SU-DHL-6 (cell line): ENCODE measurements around the gene CHKA.

Source experiments
- H2AFZ ChIP-seq: fragments of 200-600 bp; sonication (generic); 2 replicates; pipeline ENCODE4 v1.6.1; 2014; ENCODE audit warnings: low read depth, mild to moderate bottlenecking, moderate library complexity, mixed read lengths, antibody characterized with exemption, low read length; ENCODE audit not compliant: severe bottlenecking
- H3F3A ChIP-seq: fragments of 200-600 bp; shearing (Covaris generic); 2 replicates; pipeline ENCODE4 v1.6.0; 2016; ENCODE audit warnings: antibody characterized with exemption, mild to moderate bottlenecking; ENCODE audit not compliant: insufficient read depth
- H3K27ac ChIP-seq: fragments of 200-600 bp; sonication (generic); 2 replicates; pipeline ENCODE4 v1.5.1; 2016; ENCODE audit warnings: low read depth, mild to moderate bottlenecking, low read length, moderate library complexity, mixed read lengths
- H3K27me3 ChIP-seq: fragments of 200-600 bp; sonication (generic), shearing (Covaris generic); 2 replicates; pipeline ENCODE4 v1.6.0; 2014; ENCODE audit warnings: mild to moderate bottlenecking, low read length
- H3K36me3 ChIP-seq: fragments of 200-600 bp; sonication (generic); 2 replicates; pipeline ENCODE4 v1.6.1; 2014; ENCODE audit warnings: mild to moderate bottlenecking, low read length, mixed read lengths
- H3K4me2 ChIP-seq: fragments of 300-600, 200-600 bp; shearing (Covaris generic), sonication (generic); 2 replicates; pipeline ENCODE4 v1.6.0; 2014; ENCODE audit warnings: low read length, low read depth, mild to moderate bottlenecking; ENCODE audit not compliant: poor library complexity, severe bottlenecking
- H3K4me3 ChIP-seq: fragments of 200-600 bp; sonication (generic); 2 replicates; pipeline ENCODE4 v1.5.1; 2014; ENCODE audit warnings: antibody characterized with exemption, low read length, mild to moderate bottlenecking, mixed read lengths; ENCODE audit not compliant: insufficient read depth, poor library complexity, severe bottlenecking
- H3K79me2 ChIP-seq: fragments of 200-600 bp; sonication (generic); 2 replicates; pipeline ENCODE4 v1.6.1; 2014; ENCODE audit warnings: mild to moderate bottlenecking, low read length, moderate library complexity; ENCODE audit not compliant: insufficient read depth
- H3K9ac ChIP-seq: fragments of 200-600 bp; sonication (generic); 2 replicates; pipeline ENCODE4 v1.7.0; 2014; ENCODE audit warnings: mild to moderate bottlenecking, low read length
- H3K9me2 ChIP-seq: fragments of 200-600 bp; sonication (generic); replicated peaks from 2 replicates; pipeline ENCODE4 v1.6.1; 2014; ENCODE audit warnings: low read length; ENCODE audit not compliant: insufficient read depth
- H3K9me3 ChIP-seq: fragments of 200-600 bp; sonication (generic); 2 replicates; pipeline ENCODE4 v1.6.1; 2014; ENCODE audit warnings: low read length, mixed read lengths; ENCODE audit not compliant: insufficient read depth
- H4K20me1 ChIP-seq: fragments of 200-600 bp; sonication (generic); 2 replicates; pipeline ENCODE4 v1.6.1; 2014; ENCODE audit warnings: low read depth, mild to moderate bottlenecking, antibody characterized with exemption, low read length, moderate library complexity, mixed read lengths
- EZH2phosphoT487 ChIP-seq: fragments of 200-600 bp; sonication (generic), shearing (Covaris generic); conservative IDR thresholded peaks from 2 replicates; pipeline ENCODE4 v1.6.1; 2018; ENCODE audit warnings: mild to moderate bottlenecking, antibody characterized with exemption, low read length, moderate library complexity, mixed read lengths
- TF ChIP-seq, protein P1 (sequence below): fragments of 200-600 bp; sonication (generic); IDR thresholded peaks from one replicate; pipeline ENCODE4 v1.5.1; 2017; ENCODE audit warnings: antibody characterized with exemption, mild to moderate bottlenecking, low read length, moderate library complexity; ENCODE audit not compliant: insufficient read depth, poor library complexity, severe bottlenecking

The CHKA gene

DNA sequence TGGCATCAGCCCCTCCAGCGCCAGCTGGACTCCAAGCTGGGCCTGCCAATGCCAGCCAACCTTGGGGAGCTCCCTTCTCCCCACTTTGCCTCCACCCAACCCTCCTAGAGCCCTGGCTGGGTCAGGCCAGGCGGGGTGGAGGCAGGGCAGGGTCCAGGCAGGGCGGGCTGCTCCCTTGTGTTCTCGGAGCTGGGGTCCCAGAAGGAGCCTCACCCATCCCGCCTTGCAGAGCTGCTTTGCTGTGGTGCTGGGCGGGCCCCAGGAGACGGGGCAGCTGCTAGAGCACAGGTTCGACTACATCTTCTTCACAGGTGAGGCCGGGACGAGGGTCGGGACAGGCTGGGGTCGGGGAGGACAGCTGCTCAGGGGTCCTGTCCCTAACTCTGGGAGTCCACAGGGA lies 101.7 kb downstream of the CHKA start:
- no peak for TF ChIP-seq EZH2phosphoT487
- TF ChIP-seq, protein P1, sequence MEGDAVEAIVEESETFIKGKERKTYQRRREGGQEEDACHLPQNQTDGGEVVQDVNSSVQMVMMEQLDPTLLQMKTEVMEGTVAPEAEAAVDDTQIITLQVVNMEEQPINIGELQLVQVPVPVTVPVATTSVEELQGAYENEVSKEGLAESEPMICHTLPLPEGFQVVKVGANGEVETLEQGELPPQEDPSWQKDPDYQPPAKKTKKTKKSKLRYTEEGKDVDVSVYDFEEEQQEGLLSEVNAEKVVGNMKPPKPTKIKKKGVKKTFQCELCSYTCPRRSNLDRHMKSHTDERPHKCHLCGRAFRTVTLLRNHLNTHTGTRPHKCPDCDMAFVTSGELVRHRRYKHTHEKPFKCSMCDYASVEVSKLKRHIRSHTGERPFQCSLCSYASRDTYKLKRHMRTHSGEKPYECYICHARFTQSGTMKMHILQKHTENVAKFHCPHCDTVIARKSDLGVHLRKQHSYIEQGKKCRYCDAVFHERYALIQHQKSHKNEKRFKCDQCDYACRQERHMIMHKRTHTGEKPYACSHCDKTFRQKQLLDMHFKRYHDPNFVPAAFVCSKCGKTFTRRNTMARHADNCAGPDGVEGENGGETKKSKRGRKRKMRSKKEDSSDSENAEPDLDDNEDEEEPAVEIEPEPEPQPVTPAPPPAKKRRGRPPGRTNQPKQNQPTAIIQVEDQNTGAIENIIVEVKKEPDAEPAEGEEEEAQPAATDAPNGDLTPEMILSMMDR = no peak
- Histone ChIP-seq H3K9ac (no peak overlapping the region), H2AFZ (no peak overlapping the region)

DNA sequence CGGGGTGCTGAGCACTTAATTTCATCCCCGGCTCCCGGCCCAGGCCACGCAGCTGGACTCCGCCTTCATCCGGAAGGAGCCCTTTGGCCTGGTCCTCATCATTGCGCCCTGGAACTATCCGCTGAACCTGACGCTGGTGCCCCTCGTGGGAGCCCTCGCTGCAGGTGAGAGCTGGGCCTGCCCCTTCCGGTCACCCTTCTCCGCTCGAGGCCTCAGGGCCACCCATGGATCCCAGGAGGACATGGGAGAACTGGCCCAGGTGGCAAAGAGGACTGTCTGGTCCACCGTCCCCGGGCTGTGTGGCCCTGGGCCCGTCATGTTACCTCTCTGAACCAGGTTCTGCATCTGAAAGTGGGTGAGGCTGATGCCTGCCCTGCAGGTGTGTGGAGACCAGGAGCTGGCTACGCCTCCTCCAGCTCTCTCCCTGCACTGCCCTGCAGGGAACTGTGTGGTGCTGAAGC lies 102.4 kb downstream of the CHKA start:
- Histone ChIP-seq H4K20me1 (no peaks in the 10 kb centered on the region), H3K9ac (no peak overlapping the region), H3K79me2 (no peaks in the 10 kb centered on the region), H2AFZ (no peak overlapping the region), H3K27ac (no peak overlapping the region), H3K27me3 (no peaks in the 10 kb centered on the region), H3F3A (no peaks in the 10 kb centered on the region), H3K9me3 (no peaks in the 10 kb centered on the region), H3K9me2 (no peaks in the 10 kb centered on the region), H3K36me3 (no peaks in the 10 kb centered on the region), H3K4me2 (no peak overlapping the region), H3K4me3 (no peak overlapping the region)
- TF ChIP-seq EZH2phosphoT487 = no peak
- TF ChIP-seq, protein P1 = no peak

More for the DNA sequence above, 101.7 kb downstream of the CHKA start:
- Histone ChIP-seq H3K27ac (no peak overlapping the region), H3K79me2 (no peaks in the 10 kb centered on the region), H3K36me3 (no peaks in the 10 kb centered on the region), H3K4me3 (no peak overlapping the region), H3K4me2 (no peak overlapping the region), H3K27me3 (no peaks in the 10 kb centered on the region), H3K9me2 (no peaks in the 10 kb centered on the region), H3K9me3 (no peaks in the 10 kb centered on the region), H4K20me1 (no peaks in the 10 kb centered on the region), H3F3A (no peaks in the 10 kb centered on the region; the same call in 1 of the 2 replicates)

- no peak for TF ChIP-seq EZH2phosphoT487
- TF ChIP-seq, protein P1 = no peak
- no peak overlapping the region for H3K4me2 ChIP-seq
- no peaks in the 10 kb centered on the region for H3F3A ChIP-seq
- no peaks in the 10 kb centered on the region for H3K27me3 ChIP-seq
- no peak overlapping the region for H3K4me3 ChIP-seq
- H3K36me3 ChIP-seq = no peaks in the 10 kb centered on the region
- H3K79me2 ChIP-seq = no peaks in the 10 kb centered on the region
- no peak overlapping the region for H3K9ac ChIP-seq
- no peaks in the 10 kb centered on the region for H3K9me2 ChIP-seq
- no peaks in the 10 kb centered on the region for H4K20me1 ChIP-seq
- H2AFZ ChIP-seq = no peak overlapping the region
- H3K27ac ChIP-seq = no peak overlapping the region
- H3K9me3 ChIP-seq = no peaks in the 10 kb centered on the region
Measured at GRCh38 chr11:68017980-68018729, 103.0 kb downstream of the CHKA start.
